SU-DHL-6 (cell line): Measurements from ENCODE around the gene TMEM92.

Experiments used
- H2AFZ ChIP-seq: fragments of 200-600 bp; sonication (generic); 2 replicates; pipeline ENCODE4 v1.6.1; 2014; ENCODE audit warnings: low read depth, mild to moderate bottlenecking, moderate library complexity, mixed read lengths, antibody characterized with exemption, low read length; ENCODE audit not compliant: severe bottlenecking
- H3F3A ChIP-seq: fragments of 200-600 bp; shearing (Covaris generic); 2 replicates; pipeline ENCODE4 v1.6.0; 2016; ENCODE audit warnings: antibody characterized with exemption, mild to moderate bottlenecking; ENCODE audit not compliant: insufficient read depth
- H3K27ac ChIP-seq: fragments of 200-600 bp; sonication (generic); 2 replicates; pipeline ENCODE4 v1.5.1; 2016; ENCODE audit warnings: low read depth, mild to moderate bottlenecking, low read length, moderate library complexity, mixed read lengths
- H3K27me3 ChIP-seq: fragments of 200-600 bp; sonication (generic), shearing (Covaris generic); 2 replicates; pipeline ENCODE4 v1.6.0; 2014; ENCODE audit warnings: mild to moderate bottlenecking, low read length
- H3K36me3 ChIP-seq: fragments of 200-600 bp; sonication (generic); 2 replicates; pipeline ENCODE4 v1.6.1; 2014; ENCODE audit warnings: mild to moderate bottlenecking, low read length, mixed read lengths
- H3K4me2 ChIP-seq: fragments of 300-600, 200-600 bp; shearing (Covaris generic), sonication (generic); 2 replicates; pipeline ENCODE4 v1.6.0; 2014; ENCODE audit warnings: low read length, low read depth, mild to moderate bottlenecking; ENCODE audit not compliant: poor library complexity, severe bottlenecking
- H3K4me3 ChIP-seq: fragments of 200-600 bp; sonication (generic); 2 replicates; pipeline ENCODE4 v1.5.1; 2014; ENCODE audit warnings: antibody characterized with exemption, low read length, mild to moderate bottlenecking, mixed read lengths; ENCODE audit not compliant: insufficient read depth, poor library complexity, severe bottlenecking
- H3K79me2 ChIP-seq: fragments of 200-600 bp; sonication (generic); 2 replicates; pipeline ENCODE4 v1.6.1; 2014; ENCODE audit warnings: mild to moderate bottlenecking, low read length, moderate library complexity; ENCODE audit not compliant: insufficient read depth
- H3K9ac ChIP-seq: fragments of 200-600 bp; sonication (generic); 2 replicates; pipeline ENCODE4 v1.7.0; 2014; ENCODE audit warnings: mild to moderate bottlenecking, low read length
- H3K9me2 ChIP-seq: fragments of 200-600 bp; sonication (generic); replicated peaks from 2 replicates; pipeline ENCODE4 v1.6.1; 2014; ENCODE audit warnings: low read length; ENCODE audit not compliant: insufficient read depth
- H3K9me3 ChIP-seq: fragments of 200-600 bp; sonication (generic); 2 replicates; pipeline ENCODE4 v1.6.1; 2014; ENCODE audit warnings: low read length, mixed read lengths; ENCODE audit not compliant: insufficient read depth
- H4K20me1 ChIP-seq: fragments of 200-600 bp; sonication (generic); 2 replicates; pipeline ENCODE4 v1.6.1; 2014; ENCODE audit warnings: low read depth, mild to moderate bottlenecking, antibody characterized with exemption, low read length, moderate library complexity, mixed read lengths
- CTCF ChIP-seq: fragments of 200-600 bp; sonication (generic); IDR thresholded peaks from one replicate; pipeline ENCODE4 v1.5.1; 2017; ENCODE audit warnings: antibody characterized with exemption, mild to moderate bottlenecking, low read length, moderate library complexity; ENCODE audit not compliant: insufficient read depth, poor library complexity, severe bottlenecking
- EZH2phosphoT487 ChIP-seq: fragments of 200-600 bp; sonication (generic), shearing (Covaris generic); conservative IDR thresholded peaks from 2 replicates; pipeline ENCODE4 v1.6.1; 2018; ENCODE audit warnings: mild to moderate bottlenecking, antibody characterized with exemption, low read length, moderate library complexity, mixed read lengths

TMEM92 gene

GRCh38 chr17:50326831-50327364 lies 52.6 kb downstream of the TMEM92 start:
- Histone ChIP-seq H3K9ac (no peak overlapping the region), H2AFZ (no peak overlapping the region), H3F3A (no peaks in the 10 kb centered on the region), H3K4me3 (no peak overlapping the region), H3K4me2 (no peak overlapping the region), H3K27me3 (no peaks in the 10 kb centered on the region), H3K27ac (no peak overlapping the region), H3K79me2 (no peaks in the 10 kb centered on the region), H4K20me1 (no peaks in the 10 kb centered on the region), H3K36me3 (no peaks in the 10 kb centered on the region), H3K9me3 (no peaks in the 10 kb centered on the region), H3K9me2 (no peaks in the 10 kb centered on the region)
- no peak for TF ChIP-seq CTCF
- TF ChIP-seq EZH2phosphoT487: no peak

- Histone ChIP-seq H2AFZ (no peak overlapping the region), H3K79me2 (no peaks in the 10 kb centered on the region), H3K27ac (no peak overlapping the region), H3K4me3 (no peak overlapping the region), H3K36me3 (no peaks in the 10 kb centered on the region), H3K9me3 (no peaks in the 10 kb centered on the region), H4K20me1 (no peaks in the 10 kb centered on the region), H3K9ac (no peak overlapping the region), H3F3A (no peaks in the 10 kb centered on the region), H3K27me3 (no peaks in the 10 kb centered on the region), H3K4me2 (no peak overlapping the region), H3K9me2 (no peaks in the 10 kb centered on the region)
- TF ChIP-seq CTCF (no peak), EZH2phosphoT487 (no peak)
Observed at GRCh38 chr17:50328363-50329325, 54.4 kb downstream of the TMEM92 start.

- Histone ChIP-seq H3K9me2 (no peaks in the 10 kb centered on the region), H3K36me3 (no peaks in the 10 kb centered on the region), H3K27ac (no peak overlapping the region), H3K27me3 (no peaks in the 10 kb centered on the region), H3F3A (no peaks in the 10 kb centered on the region), H2AFZ (no peak overlapping the region), H3K79me2 (no peaks in the 10 kb centered on the region), H3K9ac (no peak overlapping the region), H3K4me3 (no peak overlapping the region), H4K20me1 (no peaks in the 10 kb centered on the region), H3K9me3 (no peaks in the 10 kb centered on the region), H3K4me2 (no peak overlapping the region)
- TF ChIP-seq CTCF (no peak), EZH2phosphoT487 (no peak)
Observed at GRCh38 chr17:50329716-50330115, 55.5 kb downstream of the TMEM92 start.
